ENCODE measurements around the gene NRN1.

The NRN1 gene

DNA sequence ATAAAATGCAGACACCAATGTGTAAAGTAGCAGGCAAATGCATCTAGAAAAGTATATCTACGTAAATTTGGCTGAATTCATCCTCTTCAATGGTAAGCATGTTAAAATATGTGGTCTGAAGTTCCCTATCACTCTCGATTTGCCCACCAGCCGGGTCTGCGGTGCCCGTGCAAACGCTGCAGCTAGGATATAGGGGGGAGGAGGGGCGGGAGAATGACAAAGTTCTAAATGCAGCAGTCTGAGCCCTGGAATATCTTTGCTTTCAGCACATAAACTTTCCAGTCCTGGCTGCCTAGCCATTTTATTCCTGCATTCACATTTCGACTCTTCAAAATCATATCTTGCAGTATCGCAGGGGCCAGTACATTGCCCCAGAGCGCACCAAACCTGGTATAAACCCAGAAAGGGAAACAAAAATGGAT lies 708 bp downstream of the NRN1 start:
- Histone ChIP-seq H3K9ac (ENCODE audit: low read length) (peak overlapping the region; percentile 86; the same call in 1 of the 2 replicates), H3K27ac (ENCODE audit: low read depth, low read length, poor library complexity, severe bottlenecking) (no peak overlapping the region), H3K36me3 (ENCODE audit: insufficient read depth, low read length) (no peaks in the 10 kb centered on the region), H3F3A (ENCODE audit: insufficient read depth, low read length) (peaks cover 6% of the 10 kb centered on the region; the same call in 1 of the 2 replicates), H3K27me3 (ENCODE audit: insufficient read depth, low read length) (no peaks in the 10 kb centered on the region), H3K4me2 (ENCODE audit: low read length) (peak overlapping the region; percentile 95), H3K9me3 (ENCODE audit: low read length) (no peaks in the 10 kb centered on the region; the same call in 1 of the 2 replicates), H3K79me2 (ENCODE audit: insufficient read depth, low read length) (no peaks in the 10 kb centered on the region), H3K4me3 (ENCODE audit: low read depth, low read length, poor library complexity, severe bottlenecking) (peak overlapping the region; percentile 79), H3K9me2 (ENCODE audit: low read depth, low read length) (no peaks in the 10 kb centered on the region), H3K4me1 (ENCODE audit: insufficient read depth, low read length, severe bottlenecking) (peaks cover 27% of the 10 kb centered on the region), H2AFZ (ENCODE audit: low read length) (no peak overlapping the region), H4K20me1 (ENCODE audit: insufficient read depth, low read length) (no peaks in the 10 kb centered on the region)
- TF ChIP-seq, protein P1, sequence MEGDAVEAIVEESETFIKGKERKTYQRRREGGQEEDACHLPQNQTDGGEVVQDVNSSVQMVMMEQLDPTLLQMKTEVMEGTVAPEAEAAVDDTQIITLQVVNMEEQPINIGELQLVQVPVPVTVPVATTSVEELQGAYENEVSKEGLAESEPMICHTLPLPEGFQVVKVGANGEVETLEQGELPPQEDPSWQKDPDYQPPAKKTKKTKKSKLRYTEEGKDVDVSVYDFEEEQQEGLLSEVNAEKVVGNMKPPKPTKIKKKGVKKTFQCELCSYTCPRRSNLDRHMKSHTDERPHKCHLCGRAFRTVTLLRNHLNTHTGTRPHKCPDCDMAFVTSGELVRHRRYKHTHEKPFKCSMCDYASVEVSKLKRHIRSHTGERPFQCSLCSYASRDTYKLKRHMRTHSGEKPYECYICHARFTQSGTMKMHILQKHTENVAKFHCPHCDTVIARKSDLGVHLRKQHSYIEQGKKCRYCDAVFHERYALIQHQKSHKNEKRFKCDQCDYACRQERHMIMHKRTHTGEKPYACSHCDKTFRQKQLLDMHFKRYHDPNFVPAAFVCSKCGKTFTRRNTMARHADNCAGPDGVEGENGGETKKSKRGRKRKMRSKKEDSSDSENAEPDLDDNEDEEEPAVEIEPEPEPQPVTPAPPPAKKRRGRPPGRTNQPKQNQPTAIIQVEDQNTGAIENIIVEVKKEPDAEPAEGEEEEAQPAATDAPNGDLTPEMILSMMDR (IDR thresholded peaks at IDR 0.05; ENCODE audit: low read length), result no peak
- TF ChIP-seq EZH2 (IDR thresholded peaks at IDR 0.05; ENCODE audit: borderline replicate concordance, low read length), result no peak

DNA sequence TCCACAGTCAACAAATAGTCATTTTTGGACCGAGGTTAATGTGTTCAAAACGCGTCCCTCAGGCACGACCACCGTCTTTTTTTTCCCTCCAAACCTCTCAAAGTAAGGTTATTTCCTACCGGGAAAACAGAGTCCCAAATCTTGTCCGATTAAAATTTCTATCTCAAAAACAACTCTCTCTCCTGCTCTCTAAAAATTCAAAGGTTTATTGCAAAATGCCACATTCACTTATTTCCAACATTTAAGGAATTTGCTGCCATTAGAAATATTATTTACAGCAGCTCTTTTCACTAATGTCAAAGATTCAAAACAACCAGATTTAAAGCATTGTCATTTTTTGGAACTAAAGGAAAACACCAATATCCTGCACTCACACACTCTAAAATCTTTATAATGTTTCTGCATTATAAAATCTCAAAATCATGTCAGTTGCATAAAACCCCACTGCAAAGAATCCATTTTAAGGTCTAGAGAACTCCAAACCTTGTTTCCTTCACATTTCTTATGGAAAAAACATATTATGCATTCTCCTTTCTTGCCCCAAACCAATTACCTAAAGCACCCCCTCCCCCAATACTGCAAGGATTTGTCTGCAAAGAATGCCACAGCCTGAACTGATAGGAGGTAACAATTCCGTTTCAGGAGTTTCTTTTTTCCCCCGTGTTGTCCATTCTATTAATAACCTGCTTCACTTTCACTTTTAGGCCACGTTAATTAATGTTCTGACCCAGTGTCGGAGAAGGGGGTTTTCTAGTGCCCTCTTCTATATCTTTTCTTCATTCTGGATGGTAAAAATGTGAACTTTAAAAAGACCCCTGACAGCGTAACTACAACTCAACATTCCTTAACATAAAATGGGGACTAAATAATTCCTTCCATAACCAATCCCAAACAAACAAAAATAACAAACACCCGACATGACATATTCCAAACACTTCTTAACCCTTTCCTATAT lies 1.4 kb downstream of the NRN1 start:
- no peak for TF ChIP-seq EZH2 (IDR thresholded peaks at IDR 0.05; ENCODE audit: borderline replicate concordance, low read length)
- TF ChIP-seq, protein P1 (IDR thresholded peaks at IDR 0.05; ENCODE audit: low read length), result no peak
- H3K9ac ChIP-seq (ENCODE audit: low read length), result peak overlapping the region; percentile 86; the same call in 1 of the 2 replicates
- H3K79me2 ChIP-seq (ENCODE audit: insufficient read depth, low read length), result no peaks in the 10 kb centered on the region
- peaks cover 6% of the 10 kb centered on the region; the same call in 1 of the 2 replicates for H3F3A ChIP-seq (ENCODE audit: insufficient read depth, low read length)
- no peaks in the 10 kb centered on the region; the same call in 1 of the 2 replicates for H3K9me3 ChIP-seq (ENCODE audit: low read length)
- no peaks in the 10 kb centered on the region for H4K20me1 ChIP-seq (ENCODE audit: insufficient read depth, low read length)
- peak overlapping the region; percentile 95 for H3K4me2 ChIP-seq (ENCODE audit: low read length)
- peak overlapping the region; percentile 79 for H3K4me3 ChIP-seq (ENCODE audit: low read depth, low read length, poor library complexity, severe bottlenecking)
- no peak overlapping the region for H2AFZ ChIP-seq (ENCODE audit: low read length)
- no peaks in the 10 kb centered on the region for H3K36me3 ChIP-seq (ENCODE audit: insufficient read depth, low read length)
- H3K27me3 ChIP-seq (ENCODE audit: insufficient read depth, low read length), result no peaks in the 10 kb centered on the region
- H3K27ac ChIP-seq (ENCODE audit: low read depth, low read length, poor library complexity, severe bottlenecking), result no peak overlapping the region
- no peaks in the 10 kb centered on the region for H3K9me2 ChIP-seq (ENCODE audit: low read depth, low read length)
- H3K4me1 ChIP-seq (ENCODE audit: insufficient read depth, low read length, severe bottlenecking), result peaks cover 27% of the 10 kb centered on the region

DNA sequence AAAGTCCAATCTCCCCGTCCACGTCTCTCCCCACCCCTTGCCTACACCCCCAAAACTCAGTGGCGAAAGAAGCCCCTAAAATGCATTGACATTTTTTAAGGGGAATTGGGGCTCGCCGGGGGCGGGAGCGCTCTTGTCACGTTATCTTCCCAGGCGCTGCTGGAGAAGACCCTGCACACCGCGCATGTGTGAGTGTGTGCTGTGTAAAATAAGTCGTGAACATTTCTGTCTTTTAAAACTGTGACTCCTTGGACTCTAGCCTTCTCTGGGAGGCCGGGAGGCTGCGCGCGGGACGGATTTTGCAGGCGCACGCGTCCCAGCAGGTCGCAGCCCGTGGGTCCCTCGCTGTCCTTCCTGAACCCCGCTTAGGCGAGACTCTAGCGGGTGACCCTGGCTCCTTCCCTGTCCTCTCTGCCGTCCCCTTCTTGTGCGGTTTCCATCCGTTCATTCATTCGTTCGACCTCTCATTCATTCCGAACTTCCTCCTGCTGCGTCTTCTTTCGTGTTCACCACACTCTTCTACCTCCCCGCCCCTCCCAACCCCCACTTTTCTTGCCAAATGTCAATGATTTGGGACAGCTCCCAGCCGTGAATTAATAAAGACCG lies 2.2 kb downstream of the NRN1 start:
- Histone ChIP-seq H3K27me3 (ENCODE audit: insufficient read depth, low read length) (no peaks in the 10 kb centered on the region), H3K4me3 (ENCODE audit: low read depth, low read length, poor library complexity, severe bottlenecking) (peak overlapping the region; percentile 79), H3K27ac (ENCODE audit: low read depth, low read length, poor library complexity, severe bottlenecking) (no peak overlapping the region), H3K4me2 (ENCODE audit: low read length) (no peak overlapping the region), H3K36me3 (ENCODE audit: insufficient read depth, low read length) (no peaks in the 10 kb centered on the region), H3K9ac (ENCODE audit: low read length) (no peak overlapping the region), H4K20me1 (ENCODE audit: insufficient read depth, low read length) (no peaks in the 10 kb centered on the region), H3K79me2 (ENCODE audit: insufficient read depth, low read length) (no peaks in the 10 kb centered on the region), H3F3A (ENCODE audit: insufficient read depth, low read length) (peaks cover 2% of the 10 kb centered on the region; the same call in 1 of the 2 replicates), H2AFZ (ENCODE audit: low read length) (no peak overlapping the region), H3K9me3 (ENCODE audit: low read length) (no peaks in the 10 kb centered on the region; the same call in 1 of the 2 replicates), H3K9me2 (ENCODE audit: low read depth, low read length) (no peaks in the 10 kb centered on the region), H3K4me1 (ENCODE audit: insufficient read depth, low read length, severe bottlenecking) (peaks cover 25% of the 10 kb centered on the region)
- TF ChIP-seq, protein P1 (IDR thresholded peaks at IDR 0.05; ENCODE audit: low read length), result no peak
- TF ChIP-seq EZH2 (IDR thresholded peaks at IDR 0.05; ENCODE audit: borderline replicate concordance, low read length), result no peak
